Brain microvascular endothelial cell (primary cell): Measurements from ENCODE around the gene NRXN2.

Source experiments
- DNase-seq: peaks from one replicate; pipeline ENCODE4 v3.0.0-alpha.2; 2020
- H3K27ac ChIP-seq: fragments of 250-450 bp; sonication (Bioruptor Pico); 2 replicates; pipeline ENCODE4 v1.5.1; 2020; ENCODE audit warnings: mild to moderate bottlenecking, moderate library complexity
- H3K27me3 ChIP-seq: fragments of 250-450 bp; sonication (Bioruptor Pico); replicated peaks from 2 replicates; pipeline ENCODE4 v1.5.1; 2020; ENCODE audit warnings: mild to moderate bottlenecking
- H3K36me3 ChIP-seq: fragments of 250-450 bp; sonication (Bioruptor Pico); replicated peaks from 2 replicates; pipeline ENCODE4 v1.5.1; 2020; ENCODE audit warnings: mild to moderate bottlenecking
- H3K4me3 ChIP-seq: 2 replicates; pipeline ENCODE4 v1.5.1; 2011; ENCODE audit warnings: low read depth, mild to moderate bottlenecking, control low read depth, low read length, moderate library complexity
- in situ Hi-C: cut with HindIII; loops from 2 replicates; pipeline ENCODE4 v1.10.0; 2017; ENCODE audit warnings: low sequenced_read_pairs, low pct_ligation_motif_present
- TF ChIP-seq, protein P1 (sequence below): IDR thresholded peaks from 2 replicates; pipeline ENCODE4 v1.5.1; 2011; ENCODE audit warnings: low read depth, mild to moderate bottlenecking, moderate library complexity, low read length, control low read depth, inconsistent platforms; ENCODE audit errors: missing control alignments

NRXN2 gene

DNA sequence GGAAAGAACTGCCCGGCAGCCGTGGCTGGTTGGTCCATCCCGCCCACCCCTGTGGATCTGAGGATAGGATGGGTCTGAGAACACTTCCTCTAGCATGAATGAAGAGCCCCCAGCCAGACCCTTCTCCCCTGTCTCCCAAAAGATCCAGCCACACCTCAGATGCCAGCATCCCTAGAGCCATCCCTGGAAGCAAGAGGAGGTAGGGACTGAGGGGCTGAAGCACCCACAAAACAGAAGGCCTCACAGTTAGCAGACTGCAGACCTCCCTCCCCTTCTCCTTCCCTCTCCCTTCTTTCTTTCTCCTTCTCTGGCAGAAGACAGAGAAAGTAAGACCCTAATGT lies 1.7 kb downstream of the NRXN2 start:
- Histone ChIP-seq H3K36me3 (no peaks in the 10 kb centered on the region), H3K27ac (no peak overlapping the region), H3K27me3 (peaks cover 25% of the 10 kb centered on the region), H3K4me3 (no peak overlapping the region)
- in situ Hi-C loops = no loop called here
- no peak for DNase-seq
- TF ChIP-seq, protein P1, sequence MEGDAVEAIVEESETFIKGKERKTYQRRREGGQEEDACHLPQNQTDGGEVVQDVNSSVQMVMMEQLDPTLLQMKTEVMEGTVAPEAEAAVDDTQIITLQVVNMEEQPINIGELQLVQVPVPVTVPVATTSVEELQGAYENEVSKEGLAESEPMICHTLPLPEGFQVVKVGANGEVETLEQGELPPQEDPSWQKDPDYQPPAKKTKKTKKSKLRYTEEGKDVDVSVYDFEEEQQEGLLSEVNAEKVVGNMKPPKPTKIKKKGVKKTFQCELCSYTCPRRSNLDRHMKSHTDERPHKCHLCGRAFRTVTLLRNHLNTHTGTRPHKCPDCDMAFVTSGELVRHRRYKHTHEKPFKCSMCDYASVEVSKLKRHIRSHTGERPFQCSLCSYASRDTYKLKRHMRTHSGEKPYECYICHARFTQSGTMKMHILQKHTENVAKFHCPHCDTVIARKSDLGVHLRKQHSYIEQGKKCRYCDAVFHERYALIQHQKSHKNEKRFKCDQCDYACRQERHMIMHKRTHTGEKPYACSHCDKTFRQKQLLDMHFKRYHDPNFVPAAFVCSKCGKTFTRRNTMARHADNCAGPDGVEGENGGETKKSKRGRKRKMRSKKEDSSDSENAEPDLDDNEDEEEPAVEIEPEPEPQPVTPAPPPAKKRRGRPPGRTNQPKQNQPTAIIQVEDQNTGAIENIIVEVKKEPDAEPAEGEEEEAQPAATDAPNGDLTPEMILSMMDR = no peak

- in situ Hi-C loops = no loop called here
- Histone ChIP-seq H3K27me3 (peaks cover 28% of the 10 kb centered on the region), H3K4me3 (no peak overlapping the region), H3K27ac (no peak overlapping the region), H3K36me3 (no peaks in the 10 kb centered on the region)
- TF ChIP-seq, protein P1 = no peak
- DNase-seq = no peak
Measured at GRCh38 chr11:64720640-64721358, 2.2 kb downstream of the NRXN2 start.

- in situ Hi-C loops = no loop called here
Measured at GRCh38 chr11:64720167-64720566, 2.8 kb downstream of the NRXN2 start.

GRCh38 chr11:64719406-64719805 lies 3.6 kb downstream of the NRXN2 start:
- no peak overlapping the region for H3K27ac ChIP-seq
- TF ChIP-seq, protein P1 = no peak
- peaks cover 40% of the 10 kb centered on the region for H3K27me3 ChIP-seq
- no peaks in the 10 kb centered on the region for H3K36me3 ChIP-seq
- no peak for DNase-seq
- no peak overlapping the region for H3K4me3 ChIP-seq
- in situ Hi-C loops = no loop called here

More at GRCh38 chr11:64720167-64720566, 2.8 kb downstream of the NRXN2 start:
- Histone ChIP-seq H3K27ac (no peak overlapping the region), H3K36me3 (no peaks in the 10 kb centered on the region), H3K27me3 (peaks cover 34% of the 10 kb centered on the region), H3K4me3 (no peak overlapping the region)
- no peak for DNase-seq
- TF ChIP-seq, protein P1 = no peak

DNA sequence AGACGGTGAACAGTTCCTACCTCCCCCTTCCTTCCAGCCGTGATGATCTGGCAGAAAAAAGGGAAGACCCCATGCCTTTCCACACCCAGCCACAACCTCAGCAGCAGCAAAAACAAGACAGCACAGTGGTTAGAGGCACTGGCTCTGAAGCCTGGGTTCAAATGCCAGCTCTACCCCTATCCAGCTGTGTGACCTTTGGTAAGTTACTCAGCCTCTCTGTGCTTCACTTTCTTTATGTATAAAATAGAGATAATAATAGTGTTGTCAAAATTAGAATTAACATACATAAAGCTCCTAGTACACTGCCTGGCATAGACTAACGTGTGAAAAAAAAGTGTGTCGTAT lies 4.2 kb downstream of the NRXN2 start:
- Histone ChIP-seq H3K27ac (no peak overlapping the region), H3K36me3 (no peaks in the 10 kb centered on the region), H3K27me3 (peaks cover 43% of the 10 kb centered on the region), H3K4me3 (no peak overlapping the region)
- no peak for DNase-seq
- TF ChIP-seq, protein P1 = no peak
- in situ Hi-C loops = no loop called here
